Glutamatergic neuron (in vitro differentiated cells): ENCODE results near the gene FRRS1. TPM values are rescaled to one million over a fixed set of nuclear protein-coding genes. Genes with fewer than 3 reads are reported as not detected.
"Not testable (repeated sequence)": the region's sequence is repeated elsewhere in the genome, so short reads cannot be mapped to it uniquely, and the experiment has no call there.

Source experiments
- DNase-seq: peaks from one replicate; pipeline ENCODE4 v3.0.0; 2022
- H3K27ac Mint-ChIP-seq: one replicate; pipeline ENCODE4 v1.8.0; 2020; ENCODE audit warnings: mild to moderate bottlenecking, mixed read lengths, inconsistent platforms; ENCODE audit not compliant: unreplicated experiment
- H3K27me3 Mint-ChIP-seq: one replicate; pipeline ENCODE4 v1.8.0; 2020; ENCODE audit warnings: mild to moderate bottlenecking, moderate library complexity, mixed read lengths, inconsistent platforms; ENCODE audit not compliant: unreplicated experiment
- H3K36me3 Mint-ChIP-seq: one replicate; pipeline ENCODE4 v1.8.0; 2020; ENCODE audit warnings: mild to moderate bottlenecking, mixed read lengths, inconsistent platforms; ENCODE audit not compliant: unreplicated experiment
- H3K4me1 Mint-ChIP-seq: one replicate; pipeline ENCODE4 v1.8.0; 2020; ENCODE audit warnings: mild to moderate bottlenecking, low read depth, mixed read lengths, inconsistent platforms; ENCODE audit not compliant: unreplicated experiment
- H3K4me3 Mint-ChIP-seq: one replicate; pipeline ENCODE4 v1.8.0; 2020; ENCODE audit warnings: mild to moderate bottlenecking, mixed read lengths, inconsistent platforms; ENCODE audit not compliant: unreplicated experiment
- H3K9me3 Mint-ChIP-seq: one replicate; pipeline ENCODE4 v1.8.0; 2020; ENCODE audit warnings: mild to moderate bottlenecking, moderate library complexity, mixed read lengths, inconsistent platforms; ENCODE audit not compliant: unreplicated experiment
- total RNA-seq: library from RNA; stranded (reverse); fragmentation: NEBNext Ultra II Directional; extraction: Animal tissue kit (Norgen Biotek cat#: 25700); gene quantifications from one replicate; pipeline ENCODE4 v1.2.1, GENCODE V29; 2021; ENCODE audit not compliant: unreplicated experiment
- TF ChIP-seq, protein P1 (sequence below): fragments of 200-600 bp; sonication (generic); IDR thresholded peaks from one replicate; pipeline ENCODE4 v1.5.0; 2021; ENCODE audit not compliant: partially characterized antibody, unreplicated experiment

The FRRS1 gene
- total RNA-seq, 1 donor from 2014 or later = 1.3 TPM

DNA sequence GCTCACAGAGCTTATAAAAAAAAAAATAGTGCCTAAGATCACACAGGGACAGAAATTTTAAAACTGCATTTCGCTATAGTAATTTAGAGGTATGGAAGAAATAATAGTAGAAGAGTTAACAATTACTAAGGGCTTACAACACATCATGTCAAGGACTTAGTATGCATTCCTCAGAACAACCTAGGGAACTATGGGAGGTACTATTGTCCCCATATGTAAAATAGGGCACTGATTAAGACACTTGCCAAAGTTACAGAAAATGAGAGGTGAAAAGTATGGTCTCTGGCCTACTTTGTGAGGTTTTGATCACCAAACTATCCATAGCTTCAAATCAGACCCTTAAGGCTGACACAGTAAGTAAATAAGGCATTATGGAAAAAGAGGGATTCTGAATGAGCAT lies 4.7 kb downstream of the FRRS1 start:
- Mint-ChIP-seq H3K4me3 (no peak overlapping the region), H3K27ac (no peak overlapping the region), H3K4me1 (no peaks in the 10 kb centered on the region), H3K27me3 (no peaks in the 10 kb centered on the region), H3K9me3 (no peaks in the 10 kb centered on the region), H3K36me3 (no peaks in the 10 kb centered on the region)
- no peak for DNase-seq
- TF ChIP-seq, protein P1, sequence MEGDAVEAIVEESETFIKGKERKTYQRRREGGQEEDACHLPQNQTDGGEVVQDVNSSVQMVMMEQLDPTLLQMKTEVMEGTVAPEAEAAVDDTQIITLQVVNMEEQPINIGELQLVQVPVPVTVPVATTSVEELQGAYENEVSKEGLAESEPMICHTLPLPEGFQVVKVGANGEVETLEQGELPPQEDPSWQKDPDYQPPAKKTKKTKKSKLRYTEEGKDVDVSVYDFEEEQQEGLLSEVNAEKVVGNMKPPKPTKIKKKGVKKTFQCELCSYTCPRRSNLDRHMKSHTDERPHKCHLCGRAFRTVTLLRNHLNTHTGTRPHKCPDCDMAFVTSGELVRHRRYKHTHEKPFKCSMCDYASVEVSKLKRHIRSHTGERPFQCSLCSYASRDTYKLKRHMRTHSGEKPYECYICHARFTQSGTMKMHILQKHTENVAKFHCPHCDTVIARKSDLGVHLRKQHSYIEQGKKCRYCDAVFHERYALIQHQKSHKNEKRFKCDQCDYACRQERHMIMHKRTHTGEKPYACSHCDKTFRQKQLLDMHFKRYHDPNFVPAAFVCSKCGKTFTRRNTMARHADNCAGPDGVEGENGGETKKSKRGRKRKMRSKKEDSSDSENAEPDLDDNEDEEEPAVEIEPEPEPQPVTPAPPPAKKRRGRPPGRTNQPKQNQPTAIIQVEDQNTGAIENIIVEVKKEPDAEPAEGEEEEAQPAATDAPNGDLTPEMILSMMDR = no peak

DNA sequence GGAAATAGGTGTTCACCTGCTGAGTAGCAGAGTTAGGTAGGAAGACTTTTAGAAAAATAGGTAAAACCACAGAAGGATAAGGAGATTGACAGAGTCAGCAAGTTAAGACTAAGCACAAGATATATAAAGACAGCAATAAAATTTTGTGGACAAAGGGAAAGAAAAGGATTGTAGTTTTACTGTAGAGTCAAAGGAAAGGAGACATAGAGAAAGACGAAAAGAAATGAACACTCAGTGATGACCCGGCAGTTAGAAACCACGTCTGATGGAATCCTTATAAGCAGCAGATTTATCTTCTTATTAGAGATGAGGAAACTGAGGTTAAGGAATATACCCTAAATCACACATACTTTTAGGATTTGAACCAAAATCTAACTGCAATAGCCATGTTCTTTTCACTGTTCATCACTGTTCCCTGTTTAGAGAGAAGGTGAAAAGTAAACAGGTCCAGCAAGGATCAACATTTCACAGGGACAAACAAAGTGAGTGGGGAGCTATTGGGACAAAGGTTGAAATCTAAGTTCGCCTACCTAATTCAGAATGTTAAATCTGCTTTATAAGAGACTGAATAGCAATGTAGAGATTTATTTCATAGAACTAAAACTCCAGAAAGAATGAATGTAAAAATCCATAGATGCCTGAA lies 6.8 kb downstream of the FRRS1 start:
- Mint-ChIP-seq H3K9me3 (no peaks in the 10 kb centered on the region), H3K4me3 (no peak overlapping the region), H3K36me3 (no peaks in the 10 kb centered on the region), H3K27ac (no peak overlapping the region), H3K4me1 (no peaks in the 10 kb centered on the region), H3K27me3 (no peaks in the 10 kb centered on the region)
- no peak for DNase-seq
- TF ChIP-seq, protein P1 = no peak

DNA sequence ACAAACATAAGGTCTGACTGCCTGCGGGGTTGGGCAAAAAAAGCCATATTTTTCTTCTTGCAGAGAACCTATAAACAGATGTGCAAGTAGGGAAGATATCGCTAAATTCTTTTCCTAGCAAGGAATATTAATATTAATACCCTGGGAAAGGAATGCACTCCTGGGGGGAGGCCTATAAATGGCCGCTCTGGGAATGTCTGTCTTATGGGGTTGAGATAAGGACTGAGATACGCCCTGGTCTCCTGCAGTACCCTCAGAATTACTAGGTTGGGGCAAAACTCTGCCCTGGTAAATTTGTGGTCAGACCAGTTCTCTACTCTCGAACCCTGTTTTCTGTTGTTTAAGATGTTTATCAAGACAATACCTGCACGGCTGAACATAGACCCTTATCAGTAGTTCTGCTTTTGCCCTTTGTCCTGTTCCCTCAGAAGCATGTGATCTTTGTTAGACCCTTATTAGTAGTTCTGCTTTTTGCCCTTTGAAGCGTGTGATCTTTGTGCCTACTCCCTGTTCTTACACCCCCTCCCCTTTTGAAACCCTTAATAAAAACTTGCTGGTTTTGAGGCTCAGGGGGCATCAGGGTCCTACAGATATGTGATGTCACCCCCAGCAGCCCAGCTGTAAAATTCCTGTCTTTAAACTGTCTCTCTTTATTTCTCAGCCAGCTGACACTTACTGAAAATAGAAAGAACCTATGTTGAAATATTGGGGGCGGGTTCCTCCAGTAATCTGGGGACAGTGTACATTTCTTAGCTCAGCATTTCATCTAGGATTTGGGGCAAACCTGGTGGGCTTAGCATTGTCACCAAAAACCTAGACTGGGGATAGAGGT lies 7.5 kb downstream of the FRRS1 start:
- DNase-seq, H3K36me3 Mint-ChIP-seq, H3K27ac Mint-ChIP-seq, H3K4me3 Mint-ChIP-seq, H3K4me1 Mint-ChIP-seq, H3K27me3 Mint-ChIP-seq, H3K9me3 Mint-ChIP-seq: not testable (repeated sequence)

DNA sequence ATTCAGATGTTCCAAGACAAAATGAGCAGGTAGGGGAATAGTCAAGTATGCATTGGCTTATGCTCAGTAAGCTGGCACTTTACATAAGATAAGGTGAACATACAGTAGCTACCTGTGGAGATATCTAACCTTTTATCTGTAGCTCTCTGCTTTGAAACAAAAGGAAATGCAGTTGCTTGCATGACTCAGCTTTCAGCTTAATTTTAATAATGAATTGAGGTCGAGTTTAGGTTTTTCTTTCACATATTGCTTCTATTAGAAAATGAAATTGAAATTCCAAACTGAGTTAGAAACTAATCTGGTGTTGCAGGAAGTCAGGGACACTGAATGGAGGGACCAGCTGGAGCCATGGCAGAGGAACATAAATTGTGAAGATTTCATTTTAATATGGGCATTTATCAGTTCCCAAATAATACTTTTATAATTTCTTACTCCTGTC lies 8.3 kb downstream of the FRRS1 start:
- Mint-ChIP-seq H3K36me3 (no peaks in the 10 kb centered on the region), H3K27me3 (no peaks in the 10 kb centered on the region), H3K4me3 (no peak overlapping the region), H3K9me3 (no peaks in the 10 kb centered on the region), H3K4me1 (no peaks in the 10 kb centered on the region), H3K27ac (no peak overlapping the region)
- TF ChIP-seq, protein P1 = no peak
- DNase-seq = no peak

DNA sequence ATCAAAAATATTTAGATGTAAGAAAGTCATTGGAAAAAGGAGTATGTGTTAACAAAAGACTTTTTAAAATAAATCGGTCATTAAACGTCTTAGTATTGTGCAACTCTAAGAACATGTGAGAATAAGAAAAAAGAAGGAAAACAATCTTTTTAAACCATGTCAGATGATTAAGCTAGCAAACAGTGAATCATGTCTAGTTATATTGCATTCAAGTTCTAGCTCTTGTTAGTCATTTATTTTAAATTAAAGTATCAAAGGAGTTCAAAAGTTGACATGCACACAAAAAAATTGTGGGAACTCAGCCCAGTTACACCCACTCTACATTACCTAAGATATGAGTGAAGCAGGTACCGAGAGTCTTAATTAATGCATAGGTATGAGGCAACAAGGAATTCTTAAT lies 9.8 kb downstream of the FRRS1 start:
- Mint-ChIP-seq H3K36me3 (no peaks in the 10 kb centered on the region), H3K27ac (no peak overlapping the region), H3K4me3 (no peak overlapping the region), H3K27me3 (no peaks in the 10 kb centered on the region), H3K4me1 (no peaks in the 10 kb centered on the region), H3K9me3 (no peaks in the 10 kb centered on the region)
- TF ChIP-seq, protein P1 = no peak
- DNase-seq = no peak
